Esophagus squamous epithelium (tissue), 5 donors: ENCODE measurements around the gene CROCC2. TPM values are rescaled to one million over a fixed set of nuclear protein-coding genes. Genes with fewer than 3 reads are reported as not detected.
A peak's percentile ranks its signal among the peaks of the same experiment; 100 is the strongest.

Source experiments
- DNase-seq: peaks from one replicate; lab custom pipeline; 2025; lab: John Stamatoyannopoulos, UW
- H3K27ac ChIP-seq, 4 donors: fragments of 200-600 bp; sonication (generic); one replicate each; pipeline ENCODE4 v1.5.1; 2016 to 2019; ENCODE audit warnings: mild to moderate bottlenecking in 1 of 4
- H3K27me3 ChIP-seq, 4 donors: fragments of 200-600 bp; sonication (generic); 1 replicate in 3 of 4; 2 replicates in 1 of 4; pipeline versions ENCODE4 v1.5.1 to v1.6.0; 2017 to 2021; ENCODE audit warnings: antibody characterized with exemption in 1 of 4
- H3K36me3 ChIP-seq, 3 donors: fragments of 200-600 bp; sonication (generic); one replicate each; pipeline ENCODE4 v1.5.1; 2016 to 2019
- H3K4me1 ChIP-seq, 3 donors: fragments of 200-600 bp; sonication (generic); one replicate each; pipeline ENCODE4 v1.5.1; 2017 to 2019
- H3K4me3 ChIP-seq, 4 donors: fragments of 200-600 bp; sonication (generic); 1 replicate in 3 of 4; 2 replicates in 1 of 4; pipeline ENCODE4 v1.5.1; 2016 to 2019; ENCODE audit warnings: mild to moderate bottlenecking in 2 of 4, moderate library complexity in 1 of 4
- H3K9me3 ChIP-seq, 3 donors: fragments of 200-600 bp; sonication (generic); one replicate each; pipeline ENCODE4 v1.5.1; 2016 to 2019
- CTCF ChIP-seq, 6 experiments: fragments of 450-650 bp in 4 of 6; fragments of 200-600 bp in 2 of 6; sonication (generic) in 2 of 6; IDR thresholded peaks; one replicate each; pipeline ENCODE4 v1.5.1; 2016 to 2019; ENCODE audit warnings: antibody characterized with exemption in 6 of 6, mild to moderate bottlenecking in 4 of 6, moderate library complexity in 4 of 6
- POLR2A ChIP-seq, 4 donors: fragments of 450-650 bp; IDR thresholded peaks; one replicate each; pipeline ENCODE4 v1.6.1; 2017; ENCODE audit warnings: antibody characterized with exemption in 4 of 4, mild to moderate bottlenecking in 4 of 4, moderate library complexity in 3 of 4
- WGBS, 2 donors: methylation state at CpG; one replicate each; pipeline ENCODE4 v1.1.5; 2018; 5-methylcytosine and 5-hydroxymethylcytosine counted together
- intact Hi-C: fragments of 100-400 bp; cut with DNase I; formaldehyde crosslinking; loops from one replicate; pipeline ENCODE4 v1.15.0; 2022
- total RNA-seq, 4 donors: library from RNA; depleted of rRNA; stranded (reverse); fragments of >200 nt; gene quantifications; one replicate each; pipeline ENCODE4 v1.1.0, GENCODE V29; 2016
- donor health status: DM: yes; HTN: yes; CAD: no.

CROCC2 gene
- total RNA-seq, 4 donors from 2014 or later = not detected

DNA sequence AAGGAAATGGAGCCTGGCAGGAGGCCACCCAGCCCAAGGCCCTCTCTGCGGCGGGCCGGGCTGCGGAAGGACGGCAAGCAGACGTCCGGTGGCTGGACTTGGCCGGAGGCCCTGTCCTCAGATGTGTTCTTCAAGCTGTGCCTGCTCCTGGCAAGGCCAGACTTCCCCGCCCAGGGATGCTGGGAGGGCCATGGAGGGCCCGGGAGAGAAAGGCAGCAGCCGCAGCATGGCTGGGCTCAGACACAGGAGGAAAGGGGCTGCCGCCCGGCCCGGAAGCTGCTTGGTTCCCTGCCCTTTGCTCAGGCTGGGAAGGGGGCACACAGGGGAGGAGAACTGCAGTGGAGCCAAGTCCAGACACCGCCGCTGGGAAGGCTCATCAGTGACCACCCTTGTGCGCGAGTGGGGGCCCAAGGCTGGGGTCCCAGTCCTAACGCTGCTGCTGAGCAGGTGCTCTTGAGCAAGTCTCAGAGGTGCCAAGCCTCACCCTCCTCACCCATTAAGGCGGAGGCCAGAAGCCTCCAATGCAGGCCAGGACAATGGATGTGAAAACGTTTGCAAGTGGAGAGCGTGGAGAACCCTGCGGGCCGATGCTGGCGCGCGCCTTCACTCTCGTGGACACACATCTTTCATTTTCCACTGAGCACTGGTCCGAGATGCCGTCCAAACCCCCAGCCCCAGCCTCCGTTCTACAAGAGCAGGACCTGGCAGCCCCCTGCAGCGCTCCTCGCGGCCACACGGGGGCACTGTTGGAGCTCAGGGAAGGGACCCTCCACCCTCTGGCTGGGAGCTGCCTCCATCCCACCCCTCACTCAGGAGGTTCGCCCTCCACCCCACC is 7.9 kb downstream of the CROCC2 start:
- DNase-seq = no peak
- 39 to 40% methylated on average over 10 to 18 of the region's 36 CpGs for WGBS, 2 donors
- H3K4me1 ChIP-seq = peaks cover 42 to 93% (median 44%) of the 10 kb centered on the region in 3 donors
- peaks cover 0 to 43% (median 0%) of the 10 kb centered on the region in 4 donors for H3K27me3 ChIP-seq
- no peaks in the 10 kb centered on the region for H3K36me3 ChIP-seq
- no peak for TF ChIP-seq POLR2A (IDR thresholded peaks at IDR 0.05)
- peak; percentile 62 to 93 (median 79) for TF ChIP-seq CTCF (IDR thresholded peaks at IDR 0.05)
- H3K4me3 ChIP-seq = peak overlapping the region in 1 of 4 donors; percentile 24
- no peaks in the 10 kb centered on the region for H3K9me3 ChIP-seq
- H3K27ac ChIP-seq = peak overlapping the region; percentile 40 to 44 (median 44)
- intact Hi-C loops = no loop called here

- no peak for DNase-seq
- H3K4me1 ChIP-seq = peaks cover 42 to 88% (median 44%) of the 10 kb centered on the region in 3 donors
- H3K9me3 ChIP-seq = no peaks in the 10 kb centered on the region
- H3K36me3 ChIP-seq = no peaks in the 10 kb centered on the region
- intact Hi-C loops = no loop called here
- H3K4me3 ChIP-seq = peak overlapping the region in 1 of 4 donors; percentile 24
- H3K27me3 ChIP-seq = peaks cover 0 to 43% (median 0%) of the 10 kb centered on the region in 4 donors
- no CpG with 5 or more reads among the region's 25 CpGs for whole genome bisulfite sequencing, 2 donors
- no peak for TF ChIP-seq POLR2A (IDR thresholded peaks at IDR 0.05)
- peak in 1 of 6 experiments; percentile 25 for TF ChIP-seq CTCF (IDR thresholded peaks at IDR 0.05)
- no peak overlapping the region for H3K27ac ChIP-seq
Measured at GRCh38 chr2:240914645-240915525, 8.7 kb downstream of the CROCC2 start.

- peaks cover 42 to 88% (median 50%) of the 10 kb centered on the region in 3 donors for H3K4me1 ChIP-seq
- no peak for DNase-seq
Measured at GRCh38 chr2:240915526-240916341, 9.6 kb downstream of the CROCC2 start.

DNA sequence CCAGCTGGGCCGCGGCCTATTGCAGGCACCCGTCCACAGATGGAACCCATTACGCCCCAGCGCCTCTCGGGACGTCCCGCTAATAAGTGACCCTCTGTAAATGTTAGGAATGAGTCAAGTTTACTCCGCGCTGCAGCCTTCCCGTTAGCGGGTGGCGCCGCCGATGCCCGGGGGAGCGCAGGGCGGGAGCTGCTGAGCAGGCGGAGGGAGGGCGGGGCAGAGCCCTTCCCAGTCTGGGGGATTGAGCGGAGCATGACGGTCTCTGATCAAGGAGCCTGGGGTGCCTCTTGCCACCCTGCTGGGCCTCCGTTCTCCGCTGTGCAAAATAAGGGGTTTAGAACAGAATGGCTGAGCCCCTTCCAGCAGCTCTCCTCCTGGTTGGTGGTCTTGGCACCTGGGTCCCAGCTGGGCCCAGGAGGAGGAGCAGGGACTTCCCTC is 10.5 kb downstream of the CROCC2 start:
- TF ChIP-seq CTCF (IDR thresholded peaks at IDR 0.05) = no peak
- no peaks in the 10 kb centered on the region for H3K9me3 ChIP-seq
- intact Hi-C loops = no loop called here
- H3K36me3 ChIP-seq = no peaks in the 10 kb centered on the region
- no peak for DNase-seq
- peak overlapping the region in 2 of 4 donors; percentile 5 to 36 for H3K4me3 ChIP-seq
- H3K27ac ChIP-seq = peak overlapping the region in 2 of 4 donors; percentile 58 to 63
- no CpG with 5 or more reads among the region's 24 CpGs for WGBS, 2 donors
- H3K4me1 ChIP-seq = peaks cover 50 to 88% (median 59%) of the 10 kb centered on the region in 3 donors
- H3K27me3 ChIP-seq = peaks cover 0 to 43% (median 0%) of the 10 kb centered on the region in 4 donors

More at GRCh38 chr2:240915526-240916341, 9.6 kb downstream of the CROCC2 start:
- peak overlapping the region in 2 of 4 donors; percentile 25 to 58 for H3K27ac ChIP-seq
- peaks cover 0 to 43% (median 0%) of the 10 kb centered on the region in 4 donors for H3K27me3 ChIP-seq
- intact Hi-C loops = no loop called here
- no peaks in the 10 kb centered on the region for H3K36me3 ChIP-seq
- peak overlapping the region in 2 of 4 donors; percentile 5 to 36 for H3K4me3 ChIP-seq
- H3K9me3 ChIP-seq = no peaks in the 10 kb centered on the region
- 16 to 32% methylated on average over 14 to 15 of the region's 34 CpGs for WGBS, 2 donors
- TF ChIP-seq CTCF (IDR thresholded peaks at IDR 0.05) = no peak
- TF ChIP-seq POLR2A (IDR thresholded peaks at IDR 0.05) = no peak
